K562 (cell line): ENCODE measurements around the gene CLDN7. TPM values are rescaled to one million over a fixed set of nuclear protein-coding genes. Genes with fewer than 3 reads are reported as not detected.

Experiments
- ATF7 ChIP-seq: fragments of 450-650 bp; IDR thresholded peaks from 2 replicates; pipeline ENCODE4 v1.7.1; 2014; ENCODE audit warnings: mild to moderate bottlenecking, moderate library complexity
- CTBP1 ChIP-seq: fragments of 450-650 bp; IDR thresholded peaks from 2 replicates; pipeline ENCODE4 v1.6.1; 2016; ENCODE audit warnings: borderline replicate concordance
- CTCF ChIP-seq, 3 experiments: IDR thresholded peaks in 2 of 3; conservative IDR thresholded peaks in 1 of 3; 2 replicates each; pipeline ENCODE4 v1.5.1; 2011 to 2012; ENCODE audit warnings: low read length in 3 of 3, mild to moderate bottlenecking in 3 of 3, control low read depth in 2 of 3, improper control_type of control experiment in 1 of 3, inconsistent platforms in 1 of 3, low read depth in 1 of 3, mixed read lengths in 1 of 3, moderate library complexity in 1 of 3; ENCODE audit not compliant: insufficient read depth in 2 of 3
- CXXC5 ChIP-seq: fragments of 250-450 bp; sonication (Bioruptor Pico); IDR thresholded peaks from 2 replicates; pipeline ENCODE4 v1.8.0; 2022; ENCODE audit warnings: inconsistent platforms, mild to moderate bottlenecking, moderate library complexity
- HNRNPLL ChIP-seq: fragments of 200-400 bp; formaldehyde crosslinking; IDR thresholded peaks from 2 replicates; pipeline ENCODE4 v1.6.1; 2017; ENCODE audit warnings: low read length, low read depth, mild to moderate bottlenecking; ENCODE audit not compliant: poor library complexity, severe bottlenecking
- LCOR ChIP-seq: sonication (generic); formaldehyde crosslinking; IDR thresholded peaks from 2 replicates; pipeline ENCODE4 v1.8.0; 2022; ENCODE audit warnings: mild to moderate bottlenecking, missing genetic modification reagents
- MYNN ChIP-seq, 2 experiments: sonication (generic); formaldehyde crosslinking in 1 of 2; IDR thresholded peaks; 2 replicates each; pipeline versions ENCODE4 v1.5.0 to v1.6.1; 2016 to 2020; ENCODE audit warnings: antibody characterized with exemption in 1 of 2, missing genetic modification reagents in 1 of 2
- NR4A1 ChIP-seq, 2 experiments: fragments of 250-450 bp in 1 of 2; fragments of 450-650 bp in 1 of 2; sonication (Bioruptor Pico) in 1 of 2; IDR thresholded peaks; 2 replicates each; pipeline versions ENCODE4 v1.4.0 to v1.6.1; 2016 to 2020; ENCODE audit warnings: mild to moderate bottlenecking in 2 of 2, missing compliant biosample characterization in 1 of 2, missing genetic modification characterization in 1 of 2, moderate library complexity in 1 of 2
- PHF21A ChIP-seq: fragments of 450-650 bp; IDR thresholded peaks from 2 replicates; pipeline ENCODE4 v1.6.1; 2017; ENCODE audit warnings: low read depth, borderline replicate concordance
- USF2 ChIP-seq: sonication (generic); formaldehyde crosslinking; IDR thresholded peaks from 2 replicates; pipeline ENCODE4 v1.5.0; 2020; ENCODE audit warnings: missing genetic modification reagents
- VEZF1 ChIP-seq: fragments of 200-800 bp; sonication (Bioruptor generic); IDR thresholded peaks from 2 replicates; pipeline ENCODE4 v1.6.1; 2017; ENCODE audit warnings: missing genetic modification characterization, missing compliant biosample characterization
- ZNF121 ChIP-seq: sonication (generic); formaldehyde crosslinking; conservative IDR thresholded peaks from 2 replicates; pipeline ENCODE4 v1.8.0; 2022; ENCODE audit warnings: missing genetic modification reagents
- ZNF518B ChIP-seq: fragments of 250-450 bp; sonication (Bioruptor Pico); IDR thresholded peaks from 2 replicates; pipeline ENCODE4 v1.5.0; 2021; ENCODE audit warnings: mild to moderate bottlenecking, moderate library complexity
- ZNF639 ChIP-seq, 2 experiments: fragments of 200-800 bp in 1 of 2; sonication (Bioruptor generic) in 1 of 2; sonication (generic) in 1 of 2; formaldehyde crosslinking in 1 of 2; IDR thresholded peaks in 1 of 2; conservative IDR thresholded peaks in 1 of 2; 2 replicates each; pipeline versions ENCODE4 v1.5.0 to v1.6.1; 2016 to 2020; ENCODE audit warnings: missing compliant biosample characterization in 1 of 2, missing genetic modification characterization in 1 of 2, missing genetic modification reagents in 1 of 2
- polyA plus RNA-seq, 8 experiments: library from polyadenylated mRNA; depleted of rRNA in 4 of 8; stranded (reverse) in 5 of 8; unstranded in 3 of 8; fragments of >200 nt; fragmentation: Nextera tagmentation in 2 of 8; fragmentation: Illumina TruSeq in 1 of 8; extraction: Ambion mirVana in 2 of 8; extraction: Trizol in 1 of 8; gene quantifications; 2 replicates each; pipeline versions ENCODE4 v1.2.1 to v1.2.3, GENCODE V29; 2011 to 2014; ENCODE audit warnings: inconsistent platforms in 1 of 8, missing spikeins in 1 of 8
- total RNA-seq, 7 experiments: library from RNA; depleted of rRNA in 6 of 7; stranded (reverse); fragments of >200 nt in 6 of 7; fragmentation: Illumina TruSeq in 2 of 7; extraction: Trizol in 2 of 7; gene quantifications; 2 replicates each; pipeline versions ENCODE4 v1.2.1 to v1.2.3, GENCODE V29; 2011 to 2021; ENCODE audit warnings: low replicate concordance in 1 of 7

The CLDN7 gene
- total and polyA plus RNA-seq, 9 of the 15 experiments (the other 6 are each of a cell fraction or from before 2014, with no cell fraction given): 2.2 to 14.5 (median 7.6) TPM

GRCh38 chr17:7306911-7307685, 44.8 kb upstream of the CLDN7 start, which contains the start of gene EIF5A (continued):
- peak; percentile 26; the same call in 1 of the 2 replicates for TF ChIP-seq CTBP1
- TF ChIP-seq CTCF (IDR thresholded peaks at IDR 0.05 in 2 of 3, conservative IDR thresholded peaks at IDR 0.05 in 1 of 3; ENCODE audit: insufficient read depth in 2 of 3, low read depth in 1 of 3, low read length in 3 of 3): no peak
- TF ChIP-seq USF2 (CRISPR knock-in tag): no peak
- TF ChIP-seq CXXC5 (CRISPR knock-in tag): peak; percentile 61
- TF ChIP-seq NR4A1 (CRISPR knock-in tag; IDR thresholded peaks at IDR 0.05): no peak
- no peak for TF ChIP-seq NR4A1 (tag; IDR thresholded peaks at IDR 0.05)
- TF ChIP-seq HNRNPLL: peak; percentile 35
- TF ChIP-seq ZNF518B (CRISPR knock-in tag): no peak
- peak in 1 of 2 experiments; percentile 92; a peak in 2 of 4 replicates for TF ChIP-seq ZNF639 (CRISPR knock-in tag; conservative IDR thresholded peaks at IDR 0.05 in 1 of 2, IDR thresholded peaks at IDR 0.05 in 1 of 2)
- TF ChIP-seq ATF7: peak; percentile 48; the same call in 1 of the 2 replicates
- peak; percentile 91 for TF ChIP-seq VEZF1 (CRISPR knock-in tag)
- no peak for TF ChIP-seq PHF21A
- TF ChIP-seq LCOR (CRISPR knock-in tag): 0 out of 2 replicates have a peak, but pooled peaks have one; percentile 28
- TF ChIP-seq MYNN (IDR thresholded peaks at IDR 0.05): no peak
- no peak for TF ChIP-seq MYNN (CRISPR knock-in tag; IDR thresholded peaks at IDR 0.05)
- TF ChIP-seq ZNF121 (CRISPR knock-in tag): no peak
